ENCODE results near the gene ASB1. TPM values are rescaled to one million over a fixed set of nuclear protein-coding genes. Genes with fewer than 3 reads are reported as not detected.
"Not testable (repeated sequence)": the region's sequence is repeated elsewhere in the genome, so short reads cannot be mapped to it uniquely, and the experiment has no call there.

Gene ASB1
- total RNA-seq, 1 experiment from 2014 or later: 33.0 TPM

DNA sequence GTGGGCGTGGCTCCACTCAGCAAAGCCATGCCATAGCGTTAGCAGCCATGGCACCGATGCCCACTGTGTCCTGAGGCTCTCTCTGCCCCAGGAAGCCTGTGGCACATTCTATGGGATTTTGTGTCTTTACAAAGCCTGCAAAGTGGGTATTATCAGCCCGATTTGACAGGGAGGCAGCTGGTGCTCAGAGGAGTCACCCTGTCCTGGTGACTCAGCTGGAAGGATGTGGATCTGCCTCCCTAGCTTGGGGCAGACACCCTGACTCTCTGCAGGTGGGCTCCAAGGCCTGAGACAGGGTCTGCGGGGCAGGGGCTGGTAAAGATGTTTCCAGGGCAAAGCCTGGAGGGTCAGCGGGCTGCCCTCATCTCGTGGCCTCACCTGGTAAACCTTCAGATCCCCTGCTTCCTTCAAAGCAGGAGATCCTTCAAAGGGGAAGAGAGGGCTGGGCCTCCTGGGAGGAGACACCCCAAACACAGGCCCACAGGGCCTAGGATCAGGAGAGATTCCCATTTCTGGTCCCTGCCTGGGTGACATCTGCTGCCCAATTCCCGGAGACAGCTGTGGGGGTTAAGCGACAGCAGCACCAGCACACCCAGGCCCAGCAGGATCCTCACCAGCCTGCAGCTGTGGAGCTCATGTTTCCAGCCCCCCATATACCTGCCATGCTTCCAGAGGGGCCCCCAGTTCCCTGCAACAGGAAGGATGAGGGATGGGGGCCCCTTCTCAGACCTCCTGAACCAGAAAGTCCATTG lies 3.0 kb upstream of the ASB1 start:
- DNase-seq (ENCODE audit: low spot score): no peak

DNA sequence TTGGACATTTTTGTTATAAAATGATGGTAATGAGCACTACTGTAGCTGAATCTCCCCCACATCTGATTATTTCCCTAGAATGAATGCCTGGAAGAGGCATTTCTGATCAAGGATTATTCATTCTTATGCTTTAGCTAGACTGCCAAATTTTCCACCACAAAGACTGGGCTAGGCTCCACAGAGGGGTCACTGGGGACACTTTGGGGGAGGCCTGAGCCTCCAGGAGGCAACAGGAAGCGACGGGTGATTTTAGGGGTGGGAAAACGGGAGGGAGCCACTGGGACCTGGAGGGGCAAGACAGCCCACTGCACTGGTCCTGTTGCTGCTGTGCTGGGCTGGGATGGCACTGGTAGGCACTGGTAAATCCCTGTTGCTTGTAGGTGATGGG lies 2.4 kb upstream of the ASB1 start:
- DNase-seq (ENCODE audit: low spot score): no peak

- no peak for DNase-seq (ENCODE audit: low spot score)
These were observed 1.2 kb upstream of the ASB1 start for GRCh38 chr2:238425505-238425978.

DNA sequence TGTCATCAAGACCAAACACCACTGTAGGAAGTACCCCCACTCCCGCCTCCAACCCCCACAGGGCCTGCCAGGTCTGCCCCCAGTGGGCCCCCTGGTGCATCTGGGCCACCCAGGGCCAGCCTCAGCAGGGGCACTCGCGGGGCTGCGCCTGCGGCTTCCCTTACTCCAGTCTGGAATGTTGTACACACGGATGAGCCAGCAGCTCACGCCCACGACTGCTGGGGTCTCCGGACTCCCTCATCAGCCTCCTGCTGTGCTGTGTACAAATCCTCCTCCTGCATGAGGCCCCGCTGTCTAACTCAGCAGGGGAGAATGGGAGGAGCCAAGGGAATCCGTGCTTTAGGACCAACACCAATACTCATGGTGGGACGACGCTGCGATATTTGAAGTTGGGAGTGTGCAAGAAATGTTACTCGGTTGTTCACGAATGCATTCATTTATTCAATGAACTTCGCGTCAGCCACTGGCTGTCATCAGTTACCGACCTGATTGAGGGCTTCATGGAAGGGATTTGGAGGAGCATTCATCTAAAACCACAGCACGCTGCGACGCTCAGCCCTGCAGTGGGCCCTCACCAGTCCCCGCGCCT lies 654 bp upstream of the ASB1 start:
- DNase-seq (ENCODE audit: low spot score): peak; percentile 35

GRCh38 chr2:238427435-238428162 lies 872 bp downstream of the ASB1 start:
- no peak for DNase-seq (ENCODE audit: low spot score)

- no peak for DNase-seq (ENCODE audit: low spot score)
These were observed 2.1 kb downstream of the ASB1 start for GRCh38 chr2:238428866-238429265.

- no peak for DNase-seq (ENCODE audit: low spot score)
These were observed 4.1 kb downstream of the ASB1 start for GRCh38 chr2:238430781-238431180.

GRCh38 chr2:238431456-238431855 lies 4.7 kb downstream of the ASB1 start:
- DNase-seq (ENCODE audit: low spot score): no peak

DNA sequence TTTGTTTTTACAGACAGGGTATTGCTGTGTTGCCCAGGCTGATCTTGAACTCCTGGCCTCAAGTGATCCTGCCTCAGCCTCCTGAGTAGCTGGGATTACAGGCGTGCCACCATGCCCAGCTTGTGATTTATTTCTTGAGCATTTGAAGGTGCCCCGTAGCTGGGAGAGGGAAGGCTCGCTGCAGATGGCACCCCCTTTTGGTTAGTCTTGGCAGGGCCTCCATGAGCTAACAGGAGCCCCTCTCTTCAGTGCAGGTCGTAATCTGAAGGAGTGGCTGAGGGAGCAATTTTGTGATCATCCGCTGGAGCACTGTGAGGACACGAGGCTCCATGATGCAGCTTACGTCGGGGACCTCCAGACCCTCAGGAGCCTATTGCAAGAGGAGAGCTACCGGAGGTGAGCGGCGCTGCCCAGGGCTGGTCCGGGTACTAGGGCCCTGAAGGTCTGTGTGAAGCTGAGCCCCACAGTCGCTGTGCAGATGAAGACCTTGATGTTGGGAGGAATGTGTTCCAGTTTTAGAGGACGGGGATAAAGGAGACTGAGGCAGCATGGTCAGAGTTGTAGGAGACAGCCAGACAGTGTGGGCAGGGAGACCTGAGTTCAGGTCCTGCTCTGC lies 6.7 kb downstream of the ASB1 start:
- no peak for DNase-seq (ENCODE audit: low spot score)

DNA sequence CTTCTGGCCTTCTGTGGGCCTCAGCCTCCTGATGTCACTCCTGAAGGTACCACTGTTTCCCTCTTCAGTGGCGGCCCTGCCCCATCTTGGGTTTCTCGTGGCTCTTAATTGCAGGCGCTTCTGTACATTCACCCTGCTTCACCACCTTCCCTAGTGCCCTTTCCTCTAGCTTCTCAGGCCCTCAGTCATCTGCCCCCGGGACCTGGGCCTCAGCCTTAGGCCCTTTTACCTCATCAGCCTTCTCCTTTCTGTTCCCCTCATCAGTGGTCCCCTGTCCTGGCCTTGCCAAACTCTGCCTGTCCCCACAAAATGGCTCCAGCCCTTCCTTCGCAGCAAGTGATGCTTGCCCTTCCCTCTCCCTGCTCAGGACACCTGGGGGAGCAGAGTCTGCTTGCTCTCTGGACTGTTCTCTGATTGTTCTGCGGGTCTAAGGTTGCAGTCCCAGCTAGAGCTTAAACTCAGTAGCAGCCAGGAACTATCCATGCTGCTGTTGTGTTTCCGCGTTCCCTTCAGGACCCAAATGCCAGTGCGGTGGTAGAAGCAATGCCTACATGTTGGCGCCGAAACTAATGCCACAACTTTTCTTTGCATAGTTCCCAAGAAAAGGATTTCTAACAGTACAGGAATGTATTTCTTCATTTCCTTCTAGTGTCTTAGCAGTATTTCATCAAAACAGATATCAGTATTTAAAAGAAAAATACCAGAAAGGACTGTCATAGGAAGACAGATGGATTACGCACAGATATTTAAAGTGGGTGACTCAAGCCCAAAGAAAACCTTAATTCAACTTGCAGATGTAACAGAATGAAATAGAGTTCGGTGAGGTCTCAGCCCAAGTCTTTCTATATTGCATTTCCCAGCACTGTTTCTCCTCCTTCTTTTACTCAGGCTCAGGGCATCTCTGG lies 7.5 kb downstream of the ASB1 start:
- no peak for DNase-seq (ENCODE audit: low spot score)

DNA sequence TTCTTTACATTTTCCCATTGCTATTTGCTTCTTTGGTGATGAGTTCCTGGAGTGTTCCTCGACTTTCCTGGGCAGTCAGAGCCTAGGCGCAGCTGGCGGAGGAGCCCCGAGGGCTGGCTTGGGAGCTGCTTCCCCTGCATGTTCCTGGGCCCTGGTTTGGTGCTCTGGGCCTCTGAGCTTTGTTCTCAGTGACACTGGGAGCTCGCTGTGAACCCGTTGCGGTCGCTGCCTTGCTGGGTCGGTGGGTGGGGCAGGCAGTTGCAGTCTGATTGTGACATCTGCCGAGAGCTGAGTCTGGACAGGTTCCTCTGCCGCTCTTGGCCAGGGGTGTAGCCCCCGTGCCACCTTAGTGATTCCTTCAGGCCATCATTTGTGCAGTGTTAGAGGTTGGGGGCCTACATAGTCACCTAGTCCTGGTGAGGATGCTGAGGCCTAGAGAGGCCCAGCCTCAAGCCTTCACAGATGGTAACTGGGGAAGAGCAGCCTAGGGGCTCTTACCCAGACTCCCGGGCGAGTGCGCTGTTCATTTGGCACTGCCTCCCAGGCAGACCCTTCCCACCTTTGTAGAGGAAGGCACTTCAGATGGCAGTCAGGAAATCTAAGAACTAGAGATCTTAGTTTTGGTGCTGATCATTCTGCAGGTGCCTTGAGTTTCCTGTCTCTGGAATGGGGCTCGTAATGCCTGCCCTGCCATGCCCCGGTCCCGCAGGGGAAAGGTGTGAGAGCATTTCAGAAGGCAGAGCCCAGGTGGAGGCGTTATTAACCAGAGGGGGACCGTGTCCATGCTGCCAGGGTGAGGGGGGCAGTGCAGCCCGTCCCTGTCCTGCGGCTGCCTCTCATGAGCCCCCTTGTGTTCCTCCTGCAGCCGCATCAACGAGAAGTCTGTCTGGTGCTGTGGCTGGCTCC lies 8.4 kb downstream of the ASB1 start:
- DNase-seq (ENCODE audit: low spot score): no peak

DNA sequence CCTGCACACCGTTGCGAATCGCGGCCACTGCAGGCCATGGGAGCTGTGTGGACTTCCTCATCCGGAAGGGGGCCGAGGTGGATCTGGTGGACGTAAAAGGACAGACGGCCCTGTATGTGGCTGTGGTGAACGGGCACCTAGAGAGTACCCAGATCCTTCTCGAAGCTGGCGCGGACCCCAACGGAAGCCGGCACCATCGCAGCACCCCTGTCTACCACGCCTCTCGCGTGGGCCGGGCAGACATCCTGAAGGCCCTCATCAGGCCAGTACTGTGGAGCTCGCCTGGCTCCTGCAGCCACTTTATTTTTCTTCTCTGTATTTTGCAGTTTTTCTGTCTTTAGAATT lies 9.0 kb downstream of the ASB1 start:
- DNase-seq (ENCODE audit: low spot score): no peak

GRCh38 chr2:238438856-238439849 lies 12.4 kb downstream of the ASB1 start:
- peak; percentile 79 for DNase-seq (ENCODE audit: low spot score)

DNA sequence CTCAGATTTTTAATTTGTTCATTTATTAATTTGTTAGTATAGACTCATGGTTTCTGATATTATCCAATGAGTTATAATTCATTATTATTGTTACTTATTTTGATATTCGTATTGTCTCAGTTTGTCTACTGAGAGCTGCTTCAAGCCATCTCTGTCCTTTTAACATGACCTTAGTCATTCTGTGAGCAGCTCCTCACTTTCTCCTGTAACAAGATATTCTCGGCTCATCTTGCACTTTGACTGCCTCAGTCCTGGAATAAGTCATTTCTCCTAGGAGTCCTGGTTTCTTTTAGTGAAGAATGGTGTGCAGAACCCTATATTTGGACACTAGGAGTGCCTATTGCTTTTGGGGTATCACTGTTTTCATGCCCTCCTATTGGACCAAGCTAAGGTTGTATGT lies 13.2 kb downstream of the ASB1 start:
- no peak for DNase-seq (ENCODE audit: low spot score)

DNA sequence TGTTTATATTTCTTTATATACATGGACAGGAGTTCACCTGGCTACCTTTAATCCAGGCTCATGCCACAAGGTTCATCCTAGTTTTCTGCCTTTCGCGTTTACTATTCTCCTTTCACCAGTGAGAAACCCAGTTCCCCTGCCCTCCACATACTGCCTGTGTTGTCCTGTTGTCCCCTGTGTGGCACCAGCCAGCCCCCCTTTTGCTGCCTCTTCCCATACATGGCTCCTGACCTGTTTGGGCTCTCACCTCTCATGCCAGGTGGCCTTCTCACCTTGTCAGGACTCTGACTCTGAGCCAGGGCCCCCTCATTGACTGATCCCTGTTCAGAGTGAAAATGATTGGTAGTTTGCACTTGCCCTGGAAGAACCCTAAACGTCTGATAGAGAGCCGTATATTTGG lies 13.6 kb downstream of the ASB1 start:
- DNase-seq (ENCODE audit: low spot score): no peak

- DNase-seq (ENCODE audit: low spot score): no peak
These were observed 14.0 kb downstream of the ASB1 start for GRCh38 chr2:238440767-238441166.

DNA sequence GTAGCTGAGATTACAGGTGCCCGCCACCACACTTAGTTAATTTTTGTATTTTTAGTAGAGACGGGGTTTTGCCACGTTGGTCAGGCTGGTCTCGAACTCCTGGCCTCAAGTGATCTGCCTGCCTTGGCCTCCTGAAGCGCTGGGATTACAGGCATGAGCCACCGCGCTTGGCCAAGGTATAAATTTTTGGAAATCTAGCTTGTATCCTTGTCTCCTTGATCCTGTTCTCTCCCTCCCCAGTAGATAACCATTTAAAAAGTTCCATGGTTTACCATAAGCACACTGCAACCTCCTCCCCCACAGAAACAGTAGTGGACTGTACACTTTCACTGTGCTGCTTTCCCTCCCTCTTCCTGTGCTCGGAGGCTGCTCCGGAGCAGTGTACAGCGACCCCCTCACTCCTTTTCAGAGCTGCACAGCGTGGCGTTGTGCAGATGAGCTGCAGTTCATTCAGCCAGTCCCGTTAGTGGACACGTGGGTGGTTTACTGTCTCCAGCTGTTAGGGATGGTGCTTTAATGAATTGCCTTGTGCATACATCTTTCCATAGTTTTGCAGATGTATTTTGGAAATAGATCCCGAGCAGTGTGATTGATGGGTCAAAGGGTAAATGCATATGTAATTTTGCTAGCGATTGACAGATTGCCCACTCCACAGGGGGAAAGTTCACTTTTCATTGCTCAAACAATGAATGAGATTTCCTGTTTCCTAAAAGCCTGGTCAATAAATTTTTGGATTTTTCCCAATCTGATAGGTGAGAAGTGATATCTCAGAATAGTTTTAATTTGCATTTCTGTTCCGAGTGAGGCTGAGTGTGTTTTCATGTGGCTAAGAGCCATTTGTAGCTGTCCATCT lies 14.8 kb downstream of the ASB1 start:
- DNase-seq (ENCODE audit: low spot score): no peak

GRCh38 chr2:238442257-238442656 lies 15.5 kb downstream of the ASB1 start:
- not testable (repeated sequence) for DNase-seq (ENCODE audit: low spot score)

Data from H4 (cell line).